ENCODE data around the gene KRT83.

The KRT83 gene

GRCh38 chr12:52285172-52285745 is 35.9 kb downstream of the KRT83 start:
- no peak for DNase-seq

GRCh38 chr12:52284562-52285171 is 36.5 kb downstream of the KRT83 start:
- no peak for DNase-seq

- DNase-seq: no peak
These were observed 40.2 kb downstream of the KRT83 start for GRCh38 chr12:52280796-52281560.

GRCh38 chr12:52280319-52280795 is 40.8 kb downstream of the KRT83 start:
- DNase-seq: peak in 1 of 2 donors; percentile 52

- no peak for DNase-seq
These were observed 41.5 kb downstream of the KRT83 start for GRCh38 chr12:52279422-52280318.

- DNase-seq: peak; percentile 64 to 66
These were observed 42.4 kb downstream of the KRT83 start for GRCh38 chr12:52278575-52279421.

- no peak for DNase-seq
These were observed 43.5 kb downstream of the KRT83 start for GRCh38 chr12:52277486-52278245.

GRCh38 chr12:52275686-52276085 is 45.5 kb downstream of the KRT83 start:
- DNase-seq: no peak

GRCh38 chr12:52274521-52275120 is 46.6 kb downstream of the KRT83 start, which contains the start of gene KRT86:
TSS of gene KRT86 (plus strand) at chr12:52274645. CDS start at chr12:52301917, 27,272 bp downstream.
- no peak for DNase-seq

GRCh38 chr12:52271158-52271557 is 50.0 kb downstream of the KRT83 start:
- DNase-seq: no peak

- DNase-seq: no peak
These were observed 50.6 kb downstream of the KRT83 start for GRCh38 chr12:52270541-52271070.

- no peak for DNase-seq
These were observed 53.0 kb downstream of the KRT83 start for GRCh38 chr12:52268212-52268611.

GRCh38 chr12:52267699-52268098 is 53.5 kb downstream of the KRT83 start:
- DNase-seq: no peak

GRCh38 chr12:52267266-52267665 is 53.9 kb downstream of the KRT83 start:
- DNase-seq: no peak

GRCh38 chr12:52266514-52266913 is 54.7 kb downstream of the KRT83 start:
- no peak for DNase-seq

- DNase-seq: no peak
These were observed 56.8 kb downstream of the KRT83 start for GRCh38 chr12:52264435-52264825.
